DMS79 treated with DMSO at 0.1 percent for 48 hours (cell line): ENCODE data around the gene VPS13A.
"Not testable (repeated sequence)": the region's sequence is repeated elsewhere in the genome, so short reads cannot be mapped to it uniquely, and the experiment has no call there.

Experiments
- DNase-seq: peaks from one replicate; lab custom pipeline; 2025; lab: John Stamatoyannopoulos, UW

VPS13A gene

DNA sequence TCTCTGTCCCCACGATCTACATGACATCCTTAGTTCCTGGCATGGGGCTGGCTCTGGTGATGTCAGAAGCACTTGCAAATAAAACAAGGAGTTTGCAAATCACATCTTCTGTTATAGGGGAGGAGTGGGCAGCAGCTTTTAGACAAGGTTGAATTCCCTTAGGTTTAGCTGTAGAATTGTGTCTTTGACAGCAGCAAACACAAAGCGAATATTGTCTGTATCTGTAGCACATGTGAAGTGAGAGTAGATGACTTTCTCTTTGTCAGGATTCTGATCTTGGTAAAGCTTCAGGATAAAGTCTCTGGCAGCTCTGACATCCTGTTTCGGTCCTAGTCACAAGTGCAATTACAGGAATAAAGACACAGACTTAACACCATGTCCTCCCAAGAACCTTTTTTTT lies 246.5 kb downstream of the VPS13A start:
- no peak for DNase-seq

DNA sequence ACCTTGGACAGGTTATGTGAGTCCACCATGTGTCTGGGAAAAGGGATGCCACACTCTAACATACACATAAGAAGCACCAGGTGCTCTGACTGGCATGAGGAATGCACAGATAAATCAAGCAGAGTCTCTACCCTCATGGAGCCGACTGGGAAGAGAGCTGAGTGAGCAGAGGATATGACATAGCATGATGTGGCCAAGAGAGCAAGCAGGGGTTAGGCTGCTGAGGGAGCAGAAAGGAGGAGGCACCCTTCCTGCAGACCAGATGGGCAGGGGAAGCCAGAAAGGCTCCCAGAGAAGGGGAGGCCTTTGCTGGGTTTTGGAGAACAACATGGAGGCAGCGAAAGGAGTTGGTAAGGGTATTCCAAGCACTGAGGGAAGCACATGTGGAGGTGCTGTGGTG lies 247.7 kb downstream of the VPS13A start:
- DNase-seq = no peak

DNA sequence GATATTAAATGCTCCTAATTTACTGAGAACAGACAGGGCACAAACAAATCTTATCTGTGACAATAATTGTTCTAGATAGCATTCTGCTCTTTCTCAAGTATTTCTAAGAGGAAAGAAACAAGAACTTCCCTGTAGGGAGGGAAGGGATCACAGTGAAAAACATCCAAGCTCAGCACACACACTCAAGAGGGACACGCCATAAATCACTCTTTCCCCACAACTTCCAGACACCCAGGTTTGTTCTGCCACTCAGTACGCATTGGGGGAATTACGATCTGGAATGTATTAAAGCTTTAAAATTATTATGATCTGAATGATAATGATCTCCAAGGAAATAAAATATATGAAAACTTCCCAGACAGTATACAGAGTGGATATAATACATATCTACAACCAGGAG lies 249.4 kb downstream of the VPS13A start:
- DNase-seq = no peak

DNA sequence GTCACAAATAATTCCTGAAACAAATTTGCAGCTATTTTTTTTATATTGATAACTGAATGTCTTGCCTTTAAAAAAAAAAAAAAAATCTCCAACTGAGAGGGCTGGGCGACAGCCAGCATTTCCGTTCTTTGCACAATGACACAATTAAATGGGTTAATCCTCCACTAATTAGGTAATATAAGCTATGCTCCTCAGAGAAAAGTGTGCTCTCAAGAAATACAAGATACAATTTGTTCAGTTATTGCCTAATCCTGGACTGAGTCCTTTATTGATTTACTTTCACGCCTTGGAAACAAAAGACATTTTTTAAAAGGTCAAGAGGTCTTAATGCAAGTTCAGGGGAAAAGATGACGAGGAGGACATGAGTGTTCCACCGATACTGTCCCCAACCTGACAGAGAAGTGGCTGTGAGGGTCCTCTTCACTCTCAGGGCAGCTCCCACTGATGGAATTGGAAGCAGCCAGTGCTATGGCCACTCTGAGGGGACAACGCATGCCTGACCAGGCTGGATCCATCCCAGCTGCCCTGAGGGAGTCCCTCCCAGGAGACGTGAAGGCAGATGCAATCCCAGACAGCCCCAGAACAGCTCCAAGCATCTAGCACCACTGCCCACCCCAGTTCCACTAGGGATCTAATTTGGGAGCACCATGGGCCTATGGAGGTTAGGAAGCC lies 250.1 kb downstream of the VPS13A start:
- DNase-seq = no peak

DNA sequence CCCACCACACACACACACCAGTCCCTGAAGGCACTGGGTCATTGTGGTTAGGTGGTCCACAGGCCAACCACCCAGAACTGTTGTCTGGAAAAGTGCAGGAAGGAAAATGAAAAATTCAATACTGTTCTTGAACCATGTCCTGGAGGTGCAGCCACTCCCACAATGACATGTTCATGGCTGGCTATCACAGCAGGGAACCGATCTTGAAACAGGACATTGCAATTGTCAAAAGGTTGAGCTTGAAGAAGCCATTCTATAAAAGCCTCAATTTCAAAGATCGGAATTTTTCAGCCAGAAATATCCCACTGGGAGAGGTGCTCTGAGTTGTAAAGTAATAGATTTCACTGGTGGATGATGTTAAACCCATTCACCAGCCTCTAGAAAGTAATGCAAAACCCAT lies 252.6 kb downstream of the VPS13A start:
- no peak for DNase-seq

DNA sequence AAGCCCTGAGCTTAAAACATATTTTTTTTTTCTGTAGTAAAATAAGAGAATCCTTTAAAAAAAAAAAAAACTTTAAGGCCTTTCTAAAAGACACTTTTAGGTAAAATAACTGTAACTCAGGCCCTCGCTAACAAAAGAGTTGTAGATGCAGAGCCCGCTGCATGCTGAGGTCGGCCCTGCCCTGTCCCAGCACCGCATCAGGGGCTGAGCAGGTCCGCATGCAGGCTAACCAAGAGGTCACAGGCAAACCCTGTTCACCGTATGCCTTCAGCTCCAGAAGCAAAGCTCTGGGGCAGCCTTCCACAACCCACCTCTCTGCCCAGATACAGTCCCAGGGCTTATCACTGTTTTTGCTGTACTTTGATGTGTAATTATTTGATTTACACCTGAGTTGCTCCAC lies 254.7 kb downstream of the VPS13A start:
- no peak for DNase-seq

DNA sequence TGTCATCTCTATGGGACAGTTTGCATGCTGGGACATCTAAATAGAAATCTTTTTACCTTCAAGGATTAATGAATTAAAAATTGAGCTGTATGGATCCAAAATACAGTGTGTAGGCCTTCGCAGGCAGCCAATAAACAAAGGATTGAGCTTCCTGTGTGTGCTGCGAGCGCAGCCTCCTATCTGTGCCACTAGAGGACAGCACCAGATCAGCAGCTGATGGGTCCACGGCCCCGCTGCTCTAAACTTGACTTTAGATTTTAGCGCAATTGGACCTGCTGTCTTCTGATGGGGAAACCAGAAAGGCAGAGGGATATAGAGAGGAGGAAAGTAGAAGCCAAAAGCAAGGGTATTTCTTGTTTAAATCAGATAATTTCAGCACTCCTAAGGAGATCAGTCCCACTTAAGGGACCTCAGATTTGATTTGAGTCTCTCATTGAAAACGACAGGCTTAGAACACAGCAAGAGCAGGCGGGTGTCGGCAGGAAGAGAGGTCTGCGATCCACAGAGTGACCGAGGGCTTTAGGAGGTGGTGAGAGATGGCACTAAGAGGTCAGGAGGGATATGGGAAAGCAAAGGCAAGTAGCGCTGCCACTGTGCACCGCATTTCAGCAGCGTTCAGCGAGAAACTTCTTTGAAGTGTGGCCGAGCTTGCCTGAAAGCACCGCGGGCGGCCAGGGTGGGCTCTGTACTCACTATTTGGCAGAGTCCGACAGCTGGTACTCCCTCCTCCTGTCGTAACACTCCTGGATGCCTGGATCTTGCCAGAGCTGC lies 256.5 kb downstream of the VPS13A start:
- DNase-seq = peak; percentile 52

DNA sequence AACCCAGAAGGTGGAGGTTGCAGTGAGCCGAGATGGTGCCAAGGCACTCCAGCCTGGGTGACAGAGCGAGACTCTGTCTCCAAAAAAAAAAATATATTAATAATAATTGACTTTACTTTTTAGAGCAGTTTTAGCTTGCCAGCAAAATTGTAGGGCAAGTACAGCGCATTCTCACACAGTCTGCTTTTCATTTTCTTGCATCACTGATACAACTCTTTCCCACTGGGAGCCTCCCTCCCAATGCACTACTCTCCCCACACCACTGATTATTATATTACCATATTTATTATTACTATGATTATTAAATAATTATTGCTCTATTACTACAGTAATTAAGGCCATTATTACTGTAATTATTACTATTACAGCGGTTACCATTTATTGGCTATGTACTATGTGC lies 257.9 kb downstream of the VPS13A start:
- DNase-seq = no peak

DNA sequence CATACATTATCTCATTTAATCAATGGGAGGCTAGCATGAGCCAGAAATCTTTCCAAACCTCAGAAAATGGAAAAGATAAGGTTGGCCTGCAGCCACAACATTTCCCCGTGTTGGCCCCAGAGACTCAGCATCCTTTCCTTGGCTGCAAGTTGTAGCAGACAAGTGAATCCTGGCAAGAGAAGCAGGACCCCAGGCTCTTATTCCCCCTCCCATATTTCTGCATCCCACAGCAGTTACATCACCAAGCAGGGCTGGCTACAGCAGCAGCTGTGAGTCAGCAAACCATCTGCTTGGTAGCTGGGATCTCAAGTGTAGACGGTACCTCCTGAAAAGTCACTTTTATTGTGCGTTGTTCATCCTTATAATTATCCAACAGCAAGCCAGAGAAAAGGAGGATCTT lies 258.4 kb downstream of the VPS13A start:
- no peak for DNase-seq

DNA sequence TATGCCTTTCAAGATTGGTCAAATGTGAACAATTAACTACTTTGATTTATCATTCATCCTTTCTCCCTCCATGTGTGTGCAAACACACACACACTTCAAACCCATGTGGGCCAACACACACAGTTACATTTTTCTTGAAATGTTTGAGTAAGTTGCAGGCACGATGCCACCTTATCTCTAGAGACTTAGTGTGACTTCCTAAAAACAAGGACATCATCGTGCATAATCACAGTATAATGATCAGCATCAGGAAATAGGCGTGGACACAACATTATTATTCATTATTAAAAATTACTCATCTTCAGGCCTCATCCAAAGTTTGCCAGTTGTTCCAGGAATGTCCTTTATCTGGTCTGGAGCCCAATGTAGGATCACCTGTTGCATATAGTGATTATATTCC lies 261.3 kb downstream of the VPS13A start:
- DNase-seq = no peak

DNA sequence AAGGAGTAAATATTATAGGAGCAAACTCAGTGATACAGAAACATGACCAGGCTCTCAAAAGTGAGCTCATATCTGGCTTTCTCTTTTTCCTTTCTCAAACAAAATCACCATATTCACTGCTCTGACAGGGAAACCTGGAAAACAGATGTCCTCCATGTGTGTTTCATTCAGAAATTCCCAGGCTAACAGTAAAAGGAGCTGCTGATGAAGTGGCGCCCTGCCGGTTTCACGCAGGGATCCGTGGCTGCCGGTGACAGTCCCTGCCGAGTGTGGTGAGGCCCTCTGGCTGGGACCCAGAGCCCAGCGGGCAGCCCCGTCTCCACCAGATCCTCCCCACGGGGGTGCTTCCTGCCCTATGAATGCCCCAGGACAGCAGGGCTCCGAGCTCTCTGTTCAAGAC lies 262.7 kb downstream of the VPS13A start:
- DNase-seq = peak; percentile 11

DNA sequence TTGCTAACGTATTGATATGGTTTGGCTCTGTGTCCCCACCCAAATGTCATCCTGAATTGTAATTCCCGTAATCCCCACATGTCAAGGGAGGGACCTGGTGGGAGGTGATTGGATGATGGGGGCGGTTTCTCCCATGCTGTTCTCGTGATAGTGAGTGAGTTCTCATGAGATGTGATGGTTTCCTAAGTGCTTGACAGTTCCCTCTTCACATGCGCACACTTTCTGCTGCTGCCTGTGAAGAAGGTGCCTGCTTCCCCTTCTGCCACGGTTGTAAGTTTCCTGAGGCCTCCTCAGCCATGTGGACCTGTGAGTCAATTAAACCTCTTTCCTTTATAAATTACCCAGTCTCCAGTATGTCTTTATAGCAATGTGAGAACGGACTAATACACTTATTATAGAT lies 263.8 kb downstream of the VPS13A start:
- not testable (repeated sequence) for DNase-seq

DNA sequence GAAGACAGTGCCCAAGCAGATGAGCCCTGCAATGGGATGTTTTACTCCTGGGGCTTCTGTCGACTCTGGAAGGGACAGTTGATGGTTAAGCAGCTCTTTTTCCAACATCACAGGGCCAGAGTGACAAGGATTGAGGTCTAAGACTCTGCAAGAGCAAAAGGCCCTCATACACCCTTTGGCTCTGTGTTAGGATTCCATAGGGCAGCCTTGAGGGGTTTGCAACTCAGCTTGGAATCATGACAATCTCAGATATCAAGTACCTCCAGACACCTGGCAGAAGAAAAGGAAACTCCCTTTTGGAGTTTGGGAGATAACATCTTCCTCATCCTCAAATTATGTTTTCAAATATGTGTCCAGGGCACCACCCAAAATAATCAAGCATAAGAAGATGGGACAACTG lies 265.1 kb downstream of the VPS13A start:
- DNase-seq = no peak

DNA sequence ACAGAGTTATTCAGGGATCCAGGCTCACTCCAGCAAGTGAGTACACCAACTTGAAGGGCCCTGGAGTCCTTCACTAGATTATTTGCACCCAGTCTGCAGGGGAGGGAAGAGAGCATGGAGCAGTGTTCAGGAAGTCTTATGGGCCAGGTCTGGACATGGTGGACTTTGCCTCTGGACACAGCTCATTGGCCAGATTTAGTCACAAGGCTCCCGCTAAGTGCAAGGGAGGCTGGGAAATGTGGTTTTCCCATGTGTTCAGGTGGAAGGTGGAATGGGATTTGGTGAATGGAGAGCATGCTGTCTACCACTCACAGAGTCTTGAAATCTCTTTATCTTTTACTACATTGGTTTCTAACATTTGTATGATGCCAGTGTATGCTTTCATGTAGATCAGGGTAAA lies 270.3 kb downstream of the VPS13A start:
- no peak for DNase-seq

DNA sequence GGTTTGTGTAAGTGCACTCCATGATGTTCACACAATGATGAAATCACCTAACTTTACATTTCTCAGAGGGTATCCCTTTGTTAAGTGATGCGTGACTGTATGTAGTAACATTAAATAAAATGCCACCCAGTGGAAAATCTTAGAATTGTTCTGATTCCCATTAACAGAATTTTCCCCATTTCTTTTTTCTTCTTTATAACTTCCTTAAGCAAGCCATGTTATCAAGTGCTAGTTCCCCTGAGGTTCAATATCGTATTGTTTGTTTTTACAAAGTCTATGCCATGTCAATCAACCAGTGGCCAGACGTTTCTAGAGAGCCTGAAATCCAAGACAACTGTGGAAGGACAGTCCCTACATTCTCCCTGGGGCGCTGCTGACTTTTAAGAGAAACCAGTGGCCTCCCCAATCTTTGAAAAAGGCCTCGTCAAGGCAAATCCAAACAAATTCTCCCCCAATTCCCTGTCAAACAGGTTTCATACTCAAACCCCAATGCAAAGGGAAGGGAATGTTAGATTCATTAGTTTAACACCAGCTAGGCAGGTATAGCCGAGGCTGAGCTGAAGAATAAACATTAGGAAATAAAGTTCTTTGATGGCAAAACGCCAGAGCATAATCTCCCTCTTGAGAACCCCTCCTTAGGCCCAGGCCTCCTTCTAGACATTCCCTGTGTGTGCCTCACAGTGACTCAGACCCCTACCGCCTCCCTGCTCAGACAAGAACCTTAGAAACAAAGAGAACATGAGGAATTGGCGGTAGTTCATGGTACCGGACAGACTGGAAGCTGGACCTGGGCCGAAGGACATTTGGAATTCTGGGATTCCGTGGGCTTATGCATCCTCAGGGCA lies 272.1 kb downstream of the VPS13A start:
- DNase-seq = peak; percentile 19

DNA sequence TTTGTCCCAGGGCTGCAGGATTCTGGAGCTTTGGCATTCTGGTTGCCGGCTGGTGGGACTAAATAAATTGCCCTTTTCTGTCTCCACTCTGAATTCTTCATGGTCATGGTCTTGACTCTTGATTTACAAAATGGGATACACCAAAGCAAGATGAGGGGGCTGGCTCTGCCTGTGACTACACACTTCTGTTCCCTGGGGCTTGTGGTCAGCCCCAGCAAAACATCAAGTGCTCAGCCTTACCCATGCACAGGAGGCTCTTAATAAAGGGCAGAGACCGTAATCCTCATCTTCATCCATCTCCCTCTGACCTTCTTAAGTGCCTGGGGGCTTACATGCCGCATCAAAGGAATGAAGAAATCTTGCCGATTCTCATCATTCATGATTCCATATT lies 272.7 kb downstream of the VPS13A start:
- no peak for DNase-seq

DNA sequence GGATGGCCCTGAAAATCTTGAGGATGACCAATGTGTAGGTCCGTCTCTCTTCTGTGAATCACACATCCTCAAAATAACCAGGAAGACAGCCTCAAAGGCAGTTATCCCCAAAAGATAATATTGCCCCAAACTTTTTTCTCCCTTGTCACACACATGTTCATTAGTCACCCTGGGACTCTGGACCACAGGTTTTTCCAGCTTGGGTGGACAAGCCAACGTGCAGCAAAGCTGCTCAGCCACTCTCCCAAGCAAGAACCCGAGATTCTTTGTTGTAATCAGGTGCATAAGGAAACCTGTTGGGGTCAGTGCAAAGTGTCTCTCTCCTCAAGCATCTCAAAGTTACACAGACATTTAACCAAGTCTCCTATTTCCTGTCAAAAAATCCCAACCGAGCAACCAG lies 274.2 kb downstream of the VPS13A start:
- DNase-seq = no peak

DNA sequence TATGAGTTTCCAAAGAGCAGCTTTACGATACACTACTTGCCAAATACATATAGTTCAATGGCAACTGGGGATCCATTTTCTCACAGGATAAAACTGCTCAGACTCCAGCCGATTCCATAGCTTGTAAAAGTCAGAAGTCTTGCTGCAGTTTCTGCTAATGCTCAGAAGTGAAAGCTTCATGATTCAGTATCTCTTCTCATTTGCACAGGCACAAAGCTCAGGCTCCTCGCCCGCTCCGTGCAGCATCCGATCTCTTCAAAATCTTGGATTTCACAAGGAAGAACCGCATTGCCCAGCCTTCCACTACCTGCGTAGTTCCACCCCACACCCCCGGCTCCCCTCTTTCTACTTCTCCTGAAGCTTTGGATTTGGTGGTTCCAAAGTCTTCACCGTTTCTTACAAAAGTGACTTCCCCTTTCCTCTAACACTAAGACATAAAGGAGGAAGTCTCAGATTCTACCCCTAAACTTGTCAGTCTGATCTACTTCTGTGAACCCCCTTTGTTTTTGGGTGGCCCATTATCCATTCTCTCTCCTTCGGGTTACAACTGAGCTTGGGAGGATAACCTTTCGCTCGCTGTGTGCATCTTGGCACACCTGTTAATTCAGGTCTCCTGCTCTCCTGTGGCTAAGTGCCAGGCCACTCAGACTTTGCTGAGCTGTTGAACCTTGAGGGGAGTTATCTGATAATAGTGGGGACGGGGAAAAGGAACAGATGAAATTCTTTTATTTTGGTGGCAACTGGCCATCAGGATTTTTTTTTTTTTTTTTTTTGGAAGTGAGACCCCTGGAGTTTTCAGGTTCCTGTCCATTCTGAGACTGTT lies 276.7 kb downstream of the VPS13A start:
- peak; percentile 48 for DNase-seq

DNA sequence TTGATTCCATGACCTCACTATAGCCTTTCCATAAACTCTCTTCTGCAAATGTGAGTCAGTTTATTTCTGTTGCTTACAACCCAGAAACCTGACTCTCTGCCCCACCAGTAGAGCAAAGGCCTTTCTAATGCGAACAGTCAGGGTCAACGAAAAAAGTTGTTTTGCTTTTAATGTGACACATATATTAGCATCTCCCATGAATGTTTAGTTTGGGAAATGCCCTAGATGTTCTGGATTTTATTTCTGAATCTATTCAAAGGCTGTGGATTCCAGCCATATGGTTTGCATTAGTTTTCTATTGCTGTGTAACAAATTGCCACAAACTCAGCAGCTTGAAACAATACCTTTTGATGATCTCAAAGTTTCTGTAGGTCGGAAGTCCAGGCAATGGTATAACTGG lies 277.3 kb downstream of the VPS13A start:
- DNase-seq = no peak

DNA sequence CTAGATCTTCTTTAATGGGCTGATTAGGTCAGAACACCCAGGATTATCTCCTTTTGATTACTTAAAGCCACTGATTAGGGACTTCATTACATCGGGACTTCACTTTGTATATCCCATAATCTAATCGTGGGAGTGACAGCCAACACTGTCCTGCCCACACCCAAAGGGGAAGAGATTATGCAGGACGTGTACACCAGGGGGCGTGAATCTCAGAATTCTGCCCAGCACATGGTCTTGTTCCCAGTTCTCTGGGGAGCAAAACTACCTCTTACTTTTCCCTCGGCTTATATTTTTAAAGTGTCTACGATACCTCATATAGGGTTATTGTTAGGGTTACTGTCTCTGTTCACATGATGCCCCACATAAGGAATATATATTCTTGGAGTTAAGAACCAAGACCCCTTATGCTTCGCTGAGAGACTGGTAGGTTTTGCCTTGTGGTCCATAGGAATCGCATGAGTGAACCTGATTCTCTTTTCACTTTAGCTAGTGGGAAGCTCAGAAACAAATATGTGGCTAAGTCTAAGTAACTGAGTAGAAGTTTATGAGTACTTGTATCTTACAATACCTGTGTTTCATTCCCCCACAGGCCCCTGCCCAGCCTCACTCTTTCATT lies 278.1 kb downstream of the VPS13A start:
- no peak for DNase-seq

DNA sequence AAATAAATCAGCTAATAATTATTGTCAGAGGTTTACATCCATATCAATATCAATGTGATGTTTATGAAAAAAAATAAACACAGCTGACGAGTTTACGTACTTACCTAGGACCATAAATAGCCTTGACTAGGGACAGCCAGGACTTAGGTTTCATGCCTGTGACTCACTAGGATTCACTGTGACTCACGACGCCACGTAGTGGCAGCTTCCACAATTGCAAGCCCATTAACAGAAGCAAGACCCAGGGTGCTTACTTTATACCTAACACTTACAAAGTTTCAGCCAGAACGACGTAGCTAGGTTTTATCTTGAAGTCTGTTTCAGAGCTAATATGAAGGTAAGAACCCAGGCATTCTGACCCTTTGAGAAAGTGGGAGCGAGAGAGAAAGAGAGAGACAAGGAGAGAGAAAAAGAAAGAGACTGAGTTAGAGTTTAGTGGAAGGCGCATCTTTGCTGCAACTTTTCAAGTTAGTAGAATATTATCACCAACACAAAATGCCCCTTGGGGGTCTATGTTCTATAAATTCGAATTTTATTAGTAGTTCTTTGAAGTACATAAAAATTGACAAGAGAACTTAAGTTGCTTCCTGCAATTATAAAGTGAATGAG lies 279.6 kb downstream of the VPS13A start:
- peak; percentile 27 for DNase-seq
